HepG2 (cell line): ENCODE measurements around the gene GJD4. TPM values are rescaled to one million over a fixed set of nuclear protein-coding genes. Genes with fewer than 3 reads are reported as not detected.
A peak's percentile ranks its signal among the peaks of the same experiment; 100 is the strongest.

Source experiments
- ASH2L ChIP-seq: fragments of 300-600, 200-600 bp; sonication (generic); IDR thresholded peaks from 2 replicates; pipeline ENCODE4 v1.7.0; 2017; ENCODE audit warnings: low read depth, mild to moderate bottlenecking, moderate library complexity, mixed read lengths, low read length; ENCODE audit not compliant: insufficient read length
- CTCF ChIP-seq: sonication (generic); formaldehyde crosslinking; IDR thresholded peaks from 2 replicates; pipeline ENCODE4 v1.5.0; 2020; ENCODE audit warnings: mild to moderate bottlenecking, missing genetic modification reagents, moderate library complexity
- MAFF ChIP-seq: IDR thresholded peaks from 2 replicates; pipeline ENCODE4 v1.6.1; 2011; ENCODE audit warnings: low read depth, low read length, improper control_type of control experiment
- TCF7L2 ChIP-seq: IDR thresholded peaks from 2 replicates; pipeline ENCODE4 v1.6.1; 2011; ENCODE audit warnings: mild to moderate bottlenecking, low read depth, low read length, moderate library complexity
- ZNF234 ChIP-seq: sonication (generic); formaldehyde crosslinking; conservative IDR thresholded peaks from 2 replicates; pipeline ENCODE4 v1.5.1; 2020; ENCODE audit warnings: mild to moderate bottlenecking, missing genetic modification reagents
- ZNF598 ChIP-seq: sonication (generic); formaldehyde crosslinking; IDR thresholded peaks from 2 replicates; pipeline ENCODE4 v1.5.1; 2020; ENCODE audit warnings: mild to moderate bottlenecking, missing genetic modification reagents, borderline replicate concordance
- ZSCAN29 ChIP-seq: sonication (generic); formaldehyde crosslinking; conservative IDR thresholded peaks from 2 replicates; pipeline ENCODE4 v1.4.0; 2020; ENCODE audit warnings: mild to moderate bottlenecking, missing genetic modification reagents
- polyA plus RNA-seq, 8 experiments: library from polyadenylated mRNA; depleted of rRNA in 3 of 8; stranded (reverse) in 7 of 8; unstranded in 1 of 8; fragments of >200 nt; fragmentation: Illumina TruSeq in 4 of 8; extraction: Trizol in 4 of 8; gene quantifications; 2 replicates each; pipeline versions ENCODE4 v1.2.1 to v1.2.3, GENCODE V29; 2011 to 2016; ENCODE audit warnings: low read depth in 4 of 8, missing spikeins in 1 of 8, mixed read lengths in 1 of 8; ENCODE audit not compliant: insufficient read depth in 1 of 8
- total RNA-seq, 5 experiments: library from RNA; depleted of rRNA; stranded (reverse); fragments of >200 nt; fragmentation: Illumina TruSeq; extraction: Trizol; gene quantifications; 2 replicates each; pipeline ENCODE4 v1.2.3, GENCODE V29; 2016; ENCODE audit warnings: low read depth in 1 of 5
- TF ChIP-seq, protein P1 (sequence below): IDR thresholded peaks from 2 replicates; pipeline ENCODE4 v1.6.1; 2016; ENCODE audit warnings: low read depth, missing genetic modification reagents, missing compliant biosample characterization
- TF ChIP-seq, protein P2 (sequence below): sonication (generic); formaldehyde crosslinking; IDR thresholded peaks from 2 replicates; pipeline ENCODE4 v1.8.0; 2022; ENCODE audit warnings: low read depth, missing genetic modification reagents

The GJD4 gene
- total and polyA plus RNA-seq, 2 of the 13 experiments (the other 11 are each of a cell fraction or from before 2014, with no cell fraction given), result not detected

GRCh38 chr10:35642035-35642792 lies 37.1 kb downstream of the GJD4 start, which contains the start of gene FZD8 (continued):
- TF ChIP-seq, protein P1, sequence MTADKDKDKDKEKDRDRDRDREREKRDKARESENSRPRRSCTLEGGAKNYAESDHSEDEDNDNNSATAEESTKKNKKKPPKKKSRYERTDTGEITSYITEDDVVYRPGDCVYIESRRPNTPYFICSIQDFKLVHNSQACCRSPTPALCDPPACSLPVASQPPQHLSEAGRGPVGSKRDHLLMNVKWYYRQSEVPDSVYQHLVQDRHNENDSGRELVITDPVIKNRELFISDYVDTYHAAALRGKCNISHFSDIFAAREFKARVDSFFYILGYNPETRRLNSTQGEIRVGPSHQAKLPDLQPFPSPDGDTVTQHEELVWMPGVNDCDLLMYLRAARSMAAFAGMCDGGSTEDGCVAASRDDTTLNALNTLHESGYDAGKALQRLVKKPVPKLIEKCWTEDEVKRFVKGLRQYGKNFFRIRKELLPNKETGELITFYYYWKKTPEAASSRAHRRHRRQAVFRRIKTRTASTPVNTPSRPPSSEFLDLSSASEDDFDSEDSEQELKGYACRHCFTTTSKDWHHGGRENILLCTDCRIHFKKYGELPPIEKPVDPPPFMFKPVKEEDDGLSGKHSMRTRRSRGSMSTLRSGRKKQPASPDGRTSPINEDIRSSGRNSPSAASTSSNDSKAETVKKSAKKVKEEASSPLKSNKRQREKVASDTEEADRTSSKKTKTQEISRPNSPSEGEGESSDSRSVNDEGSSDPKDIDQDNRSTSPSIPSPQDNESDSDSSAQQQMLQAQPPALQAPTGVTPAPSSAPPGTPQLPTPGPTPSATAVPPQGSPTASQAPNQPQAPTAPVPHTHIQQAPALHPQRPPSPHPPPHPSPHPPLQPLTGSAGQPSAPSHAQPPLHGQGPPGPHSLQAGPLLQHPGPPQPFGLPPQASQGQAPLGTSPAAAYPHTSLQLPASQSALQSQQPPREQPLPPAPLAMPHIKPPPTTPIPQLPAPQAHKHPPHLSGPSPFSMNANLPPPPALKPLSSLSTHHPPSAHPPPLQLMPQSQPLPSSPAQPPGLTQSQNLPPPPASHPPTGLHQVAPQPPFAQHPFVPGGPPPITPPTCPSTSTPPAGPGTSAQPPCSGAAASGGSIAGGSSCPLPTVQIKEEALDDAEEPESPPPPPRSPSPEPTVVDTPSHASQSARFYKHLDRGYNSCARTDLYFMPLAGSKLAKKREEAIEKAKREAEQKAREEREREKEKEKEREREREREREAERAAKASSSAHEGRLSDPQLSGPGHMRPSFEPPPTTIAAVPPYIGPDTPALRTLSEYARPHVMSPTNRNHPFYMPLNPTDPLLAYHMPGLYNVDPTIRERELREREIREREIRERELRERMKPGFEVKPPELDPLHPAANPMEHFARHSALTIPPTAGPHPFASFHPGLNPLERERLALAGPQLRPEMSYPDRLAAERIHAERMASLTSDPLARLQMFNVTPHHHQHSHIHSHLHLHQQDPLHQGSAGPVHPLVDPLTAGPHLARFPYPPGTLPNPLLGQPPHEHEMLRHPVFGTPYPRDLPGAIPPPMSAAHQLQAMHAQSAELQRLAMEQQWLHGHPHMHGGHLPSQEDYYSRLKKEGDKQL (CRISPR knock-in tag), result no peak
- TF ChIP-seq CTCF (CRISPR knock-in tag), result peak; percentile 40
- TF ChIP-seq MAFF, result no peak
- no peak for TF ChIP-seq ZNF598
- TF ChIP-seq ZNF234 (CRISPR knock-in tag), result no peak
- TF ChIP-seq, protein P2, sequence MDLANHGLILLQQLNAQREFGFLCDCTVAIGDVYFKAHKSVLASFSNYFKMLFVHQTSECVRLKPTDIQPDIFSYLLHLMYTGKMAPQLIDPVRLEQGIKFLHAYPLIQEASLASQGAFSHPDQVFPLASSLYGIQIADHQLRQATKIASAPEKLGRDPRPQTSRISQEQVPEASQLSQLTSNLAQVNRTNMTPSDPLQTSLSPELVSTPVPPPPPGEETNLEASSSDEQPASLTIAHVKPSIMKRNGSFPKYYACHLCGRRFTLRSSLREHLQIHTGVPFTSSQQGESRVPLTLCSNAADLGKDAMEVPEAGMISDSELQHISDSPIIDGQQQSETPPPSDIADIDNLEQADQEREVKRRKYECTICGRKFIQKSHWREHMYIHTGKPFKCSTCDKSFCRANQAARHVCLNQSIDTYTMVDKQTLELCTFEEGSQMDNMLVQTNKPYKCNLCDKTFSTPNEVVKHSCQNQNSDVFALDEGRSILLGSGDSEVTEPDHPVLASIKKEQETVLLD (CRISPR knock-in tag), result no peak
- no peak for TF ChIP-seq TCF7L2
- no peak for TF ChIP-seq ZSCAN29 (CRISPR knock-in tag)
- TF ChIP-seq ASH2L, result no peak
